Brain microvascular endothelial cell (primary cell): ENCODE data around the gene IFIH1.

ENCODE experiments used
- DNase-seq: peaks from one replicate; pipeline ENCODE4 v3.0.0-alpha.2; 2020
- H3K27ac ChIP-seq: fragments of 250-450 bp; sonication (Bioruptor Pico); 2 replicates; pipeline ENCODE4 v1.5.1; 2020; ENCODE audit warnings: mild to moderate bottlenecking, moderate library complexity
- H3K27me3 ChIP-seq: fragments of 250-450 bp; sonication (Bioruptor Pico); replicated peaks from 2 replicates; pipeline ENCODE4 v1.5.1; 2020; ENCODE audit warnings: mild to moderate bottlenecking
- H3K36me3 ChIP-seq: fragments of 250-450 bp; sonication (Bioruptor Pico); replicated peaks from 2 replicates; pipeline ENCODE4 v1.5.1; 2020; ENCODE audit warnings: mild to moderate bottlenecking
- H3K4me3 ChIP-seq: 2 replicates; pipeline ENCODE4 v1.5.1; 2011; ENCODE audit warnings: low read depth, mild to moderate bottlenecking, control low read depth, low read length, moderate library complexity
- CTCF ChIP-seq: IDR thresholded peaks from 2 replicates; pipeline ENCODE4 v1.5.1; 2011; ENCODE audit warnings: low read depth, mild to moderate bottlenecking, moderate library complexity, low read length, control low read depth, inconsistent platforms; ENCODE audit errors: missing control alignments
- in situ Hi-C: cut with HindIII; loops from 2 replicates; pipeline ENCODE4 v1.10.0; 2017; ENCODE audit warnings: low sequenced_read_pairs, low pct_ligation_motif_present

IFIH1 gene

GRCh38 chr2:162342841-162343240 is 24.4 kb upstream of the IFIH1 start:
- in situ Hi-C loops, result no loop called here
- no peak for TF ChIP-seq CTCF

GRCh38 chr2:162342321-162342720 is 23.8 kb upstream of the IFIH1 start:
- no peak for DNase-seq
- no peaks in the 10 kb centered on the region for H3K27me3 ChIP-seq
- no peaks in the 10 kb centered on the region for H3K36me3 ChIP-seq
- H3K27ac ChIP-seq, result no peak overlapping the region
- no peak overlapping the region for H3K4me3 ChIP-seq
- TF ChIP-seq CTCF, result no peak
- in situ Hi-C loops, result no loop called here

More at GRCh38 chr2:162342841-162343240, 24.4 kb upstream of the IFIH1 start:
- no peak overlapping the region for H3K27ac ChIP-seq
- H3K27me3 ChIP-seq, result no peaks in the 10 kb centered on the region
- no peaks in the 10 kb centered on the region for H3K36me3 ChIP-seq
- DNase-seq, result no peak
- no peak overlapping the region for H3K4me3 ChIP-seq

GRCh38 chr2:162340822-162341221 is 22.3 kb upstream of the IFIH1 start:
- no peak overlapping the region for H3K27ac ChIP-seq
- H3K27me3 ChIP-seq, result no peaks in the 10 kb centered on the region
- no peak for DNase-seq
- no peak for TF ChIP-seq CTCF
- in situ Hi-C loops, result no loop called here
- no peaks in the 10 kb centered on the region for H3K36me3 ChIP-seq
- H3K4me3 ChIP-seq, result no peak overlapping the region

- Histone ChIP-seq H3K36me3 (no peaks in the 10 kb centered on the region), H3K4me3 (no peak overlapping the region), H3K27me3 (no peaks in the 10 kb centered on the region), H3K27ac (no peak overlapping the region)
- TF ChIP-seq CTCF, result no peak
- no peak for DNase-seq
- in situ Hi-C loops, result no loop called here
Measured at GRCh38 chr2:162337868-162338267, 19.4 kb upstream of the IFIH1 start.

GRCh38 chr2:162333968-162334367 is 15.5 kb upstream of the IFIH1 start:
- Histone ChIP-seq H3K27me3 (no peaks in the 10 kb centered on the region), H3K27ac (no peak overlapping the region), H3K4me3 (no peak overlapping the region), H3K36me3 (no peaks in the 10 kb centered on the region)
- peak; percentile 68 for TF ChIP-seq CTCF
- in situ Hi-C loops, result no loop called here
- DNase-seq, result peak; percentile 11

GRCh38 chr2:162330881-162331280 is 12.4 kb upstream of the IFIH1 start:
- Histone ChIP-seq H3K27ac (no peak overlapping the region), H3K36me3 (no peaks in the 10 kb centered on the region), H3K27me3 (no peaks in the 10 kb centered on the region), H3K4me3 (no peak overlapping the region)
- no peak for TF ChIP-seq CTCF
- no peak for DNase-seq
- in situ Hi-C loops, result no loop called here
